Ovary (tissue), 3 donors: ENCODE measurements around the gene UGT2B28.
"Not testable (repeated sequence)": the region's sequence is repeated elsewhere in the genome, so short reads cannot be mapped to it uniquely, and the experiment has no call there.

Experiments used
- EP300 ChIP-seq: sonication (generic); formaldehyde crosslinking; IDR thresholded peaks from one replicate; pipeline ENCODE4 v1.6.1; 2017; ENCODE audit warnings: antibody characterized with exemption
- POLR2A ChIP-seq: fragments of 450-650 bp; IDR thresholded peaks from one replicate; pipeline ENCODE4 v1.6.1; 2017; ENCODE audit warnings: antibody characterized with exemption, mild to moderate bottlenecking, moderate library complexity
- TF ChIP-seq, protein P1 (sequence below), 3 donors: fragments of 450-650 bp in 2 of 3; fragments of 200-600 bp in 1 of 3; IDR thresholded peaks; one replicate each; pipeline versions ENCODE4 v1.5.1 to v1.8.0; 2016 to 2022; ENCODE audit warnings: antibody characterized with exemption in 3 of 3, mild to moderate bottlenecking in 1 of 3
- donor health status: DM: no; HTN: no; CAD: no.

DNA sequence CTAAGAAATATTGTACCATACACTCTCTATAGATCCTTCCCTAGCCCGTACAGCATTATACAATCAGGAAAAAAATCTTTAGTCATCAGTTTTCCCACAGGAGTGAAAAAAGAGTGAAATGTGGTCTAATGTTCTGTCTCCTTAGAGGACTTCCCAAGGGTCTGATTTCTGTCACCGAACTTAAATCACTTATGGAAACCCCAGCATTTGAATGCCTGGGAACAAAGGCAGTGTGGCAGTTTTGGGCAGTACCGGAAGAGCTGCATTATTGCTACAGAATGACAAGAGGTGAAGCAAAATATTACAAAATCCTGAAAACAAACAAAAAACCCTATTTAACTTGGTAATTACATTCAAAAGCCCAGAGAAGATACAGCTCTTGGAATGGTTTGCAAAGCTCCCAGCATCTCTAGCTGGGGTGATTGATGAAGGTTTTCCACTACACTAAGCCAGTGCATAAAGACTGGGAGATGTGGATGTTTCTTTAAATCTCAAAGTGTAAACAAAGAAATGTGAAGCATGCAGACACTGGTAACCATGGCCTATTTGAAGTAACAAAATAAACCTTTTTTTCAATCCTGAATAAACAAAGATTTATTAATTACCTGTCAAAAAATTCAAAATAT, 27.0 kb upstream of the UGT2B28 start:
- TF ChIP-seq POLR2A, EP300: not testable (repeated sequence)
- TF ChIP-seq, protein P1, sequence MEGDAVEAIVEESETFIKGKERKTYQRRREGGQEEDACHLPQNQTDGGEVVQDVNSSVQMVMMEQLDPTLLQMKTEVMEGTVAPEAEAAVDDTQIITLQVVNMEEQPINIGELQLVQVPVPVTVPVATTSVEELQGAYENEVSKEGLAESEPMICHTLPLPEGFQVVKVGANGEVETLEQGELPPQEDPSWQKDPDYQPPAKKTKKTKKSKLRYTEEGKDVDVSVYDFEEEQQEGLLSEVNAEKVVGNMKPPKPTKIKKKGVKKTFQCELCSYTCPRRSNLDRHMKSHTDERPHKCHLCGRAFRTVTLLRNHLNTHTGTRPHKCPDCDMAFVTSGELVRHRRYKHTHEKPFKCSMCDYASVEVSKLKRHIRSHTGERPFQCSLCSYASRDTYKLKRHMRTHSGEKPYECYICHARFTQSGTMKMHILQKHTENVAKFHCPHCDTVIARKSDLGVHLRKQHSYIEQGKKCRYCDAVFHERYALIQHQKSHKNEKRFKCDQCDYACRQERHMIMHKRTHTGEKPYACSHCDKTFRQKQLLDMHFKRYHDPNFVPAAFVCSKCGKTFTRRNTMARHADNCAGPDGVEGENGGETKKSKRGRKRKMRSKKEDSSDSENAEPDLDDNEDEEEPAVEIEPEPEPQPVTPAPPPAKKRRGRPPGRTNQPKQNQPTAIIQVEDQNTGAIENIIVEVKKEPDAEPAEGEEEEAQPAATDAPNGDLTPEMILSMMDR (IDR thresholded peaks at IDR 0.05), result not testable (repeated sequence)
